B cell (primary cell): ENCODE results near the gene CHST11.

ENCODE experiments used
- EZH2 ChIP-seq: IDR thresholded peaks from 2 replicates; pipeline ENCODE4 v1.6.1; 2012; ENCODE audit warnings: borderline replicate concordance, low read depth, mild to moderate bottlenecking, moderate library complexity, low read length; ENCODE audit not compliant: insufficient read depth, poor library complexity, severe bottlenecking
- TF ChIP-seq, protein P1 (sequence below): fragments of 200-600 bp; IDR thresholded peaks from one replicate; pipeline ENCODE4 v1.8.0; 2022; ENCODE audit warnings: antibody characterized with exemption, mild to moderate bottlenecking

DNA sequence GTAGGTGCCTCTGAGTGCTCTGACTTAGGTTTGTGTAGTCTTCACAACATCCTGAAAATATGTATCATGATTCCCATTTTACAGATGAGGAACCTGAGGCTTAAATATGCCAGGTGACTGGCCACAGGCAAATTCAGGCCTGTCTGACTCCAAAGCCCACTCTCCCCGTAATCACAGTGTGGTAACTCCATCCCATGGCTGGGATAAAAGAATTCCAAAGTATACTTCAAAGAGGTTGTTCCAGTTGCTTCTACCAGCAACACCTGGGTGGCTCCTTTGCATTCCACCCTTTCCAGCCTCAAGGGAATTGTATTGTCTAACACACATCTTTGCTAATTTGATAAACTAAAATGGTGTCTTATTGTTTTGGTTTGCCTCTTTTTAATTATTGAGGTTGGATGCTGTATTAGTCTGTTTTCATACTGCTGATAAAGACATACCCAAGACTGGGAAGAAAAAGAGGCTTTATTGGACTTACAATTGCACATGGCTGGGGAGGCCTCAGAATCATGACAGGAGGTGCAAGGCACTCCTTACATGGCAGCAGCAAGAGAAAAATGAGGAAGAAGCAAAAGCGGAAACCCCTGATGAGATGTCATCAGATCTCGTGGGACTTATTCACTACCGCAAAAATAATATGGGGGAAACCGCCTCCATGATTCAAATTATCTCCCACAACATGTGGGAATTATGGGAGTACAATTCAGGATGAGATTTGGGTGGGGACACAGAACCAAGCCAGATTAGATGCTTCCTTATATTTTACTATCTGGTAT is 9.9 kb upstream of the CHST11 start:
- TF ChIP-seq, protein P1, sequence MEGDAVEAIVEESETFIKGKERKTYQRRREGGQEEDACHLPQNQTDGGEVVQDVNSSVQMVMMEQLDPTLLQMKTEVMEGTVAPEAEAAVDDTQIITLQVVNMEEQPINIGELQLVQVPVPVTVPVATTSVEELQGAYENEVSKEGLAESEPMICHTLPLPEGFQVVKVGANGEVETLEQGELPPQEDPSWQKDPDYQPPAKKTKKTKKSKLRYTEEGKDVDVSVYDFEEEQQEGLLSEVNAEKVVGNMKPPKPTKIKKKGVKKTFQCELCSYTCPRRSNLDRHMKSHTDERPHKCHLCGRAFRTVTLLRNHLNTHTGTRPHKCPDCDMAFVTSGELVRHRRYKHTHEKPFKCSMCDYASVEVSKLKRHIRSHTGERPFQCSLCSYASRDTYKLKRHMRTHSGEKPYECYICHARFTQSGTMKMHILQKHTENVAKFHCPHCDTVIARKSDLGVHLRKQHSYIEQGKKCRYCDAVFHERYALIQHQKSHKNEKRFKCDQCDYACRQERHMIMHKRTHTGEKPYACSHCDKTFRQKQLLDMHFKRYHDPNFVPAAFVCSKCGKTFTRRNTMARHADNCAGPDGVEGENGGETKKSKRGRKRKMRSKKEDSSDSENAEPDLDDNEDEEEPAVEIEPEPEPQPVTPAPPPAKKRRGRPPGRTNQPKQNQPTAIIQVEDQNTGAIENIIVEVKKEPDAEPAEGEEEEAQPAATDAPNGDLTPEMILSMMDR, result no peak
- TF ChIP-seq EZH2, result no peak
